SK-N-MC (cell line): ENCODE results near the gene ZNF234.
A peak's percentile ranks its signal among the peaks of the same experiment; 100 is the strongest.
"Not testable (repeated sequence)": the region's sequence is repeated elsewhere in the genome, so short reads cannot be mapped to it uniquely, and the experiment has no call there.

Experiments
- DNase-seq: peaks from one replicate; pipeline ENCODE4 v3.0.0-alpha.2; 2011; ENCODE audit warnings: low read depth, low spot score
- H3K27ac ChIP-seq: fragments of 200-600 bp; sonication (generic); 2 replicates; pipeline ENCODE4 v1.5.1; 2016; ENCODE audit warnings: mixed run types
- H3K36me3 ChIP-seq: fragments of 200-600 bp; sonication (generic); 2 replicates; pipeline ENCODE4 v1.6.1; 2017; ENCODE audit warnings: antibody characterized with exemption, low read length, mixed read lengths; ENCODE audit not compliant: insufficient read depth
- H3K4me3 ChIP-seq: fragments of 200-600 bp; sonication (generic); 2 replicates; pipeline ENCODE4 v1.5.1; 2016
- H3K9ac ChIP-seq: fragments of 200-600 bp; sonication (generic); 2 replicates; pipeline ENCODE4 v1.8.0; 2017; ENCODE audit warnings: mixed run types, mixed read lengths; ENCODE audit not compliant: insufficient read length
- H3K9me3 ChIP-seq: fragments of 200-600 bp; sonication (generic); 2 replicates; pipeline ENCODE4 v1.6.1; 2017; ENCODE audit warnings: low read depth, mild to moderate bottlenecking, antibody characterized with exemption, low read length, moderate library complexity, mixed read lengths
- EZH2 ChIP-seq: fragments of 200-600 bp; sonication (generic); IDR thresholded peaks from one replicate; pipeline ENCODE4 v1.6.1; 2017; ENCODE audit warnings: antibody characterized with exemption
- FOXP2 ChIP-seq: optimal IDR thresholded peaks from 2 replicates; pipeline ENCODE3; 2011; ENCODE audit warnings: mild to moderate bottlenecking, moderate library complexity; ENCODE audit not compliant: insufficient read depth; ENCODE audit errors: extremely low read length, control extremely low read depth
- POLR2AphosphoS5 ChIP-seq: IDR thresholded peaks from 2 replicates; pipeline ENCODE4 v1.6.1; 2012; ENCODE audit warnings: mild to moderate bottlenecking, low read depth, low read length, borderline replicate concordance

ZNF234 gene

GRCh38 chr19:44164673-44165512, 23.5 kb downstream of the ZNF234 start, which contains the start of gene ZNF226:
ZNF226 (plus strand) TSS chr19:44165100; CDS start chr19:44170081, 4,981 bp downstream.
- H3K4me3 ChIP-seq, result peak within 1 kb of the TSS; percentile 85
- peak; percentile 94 for DNase-seq
- peaks cover 7% of the 10 kb centered on the region for H3K9me3 ChIP-seq
- peaks cover 34% of the 10 kb centered on the region for H3K36me3 ChIP-seq
- peak; percentile 89 for TF ChIP-seq POLR2AphosphoS5
- no peak for TF ChIP-seq EZH2
- H3K9ac ChIP-seq, result peak within 1 kb of the TSS; percentile 82
- peak within 1 kb of the TSS; percentile 57; the same call in 1 of the 2 replicates for H3K27ac ChIP-seq

- not testable (repeated sequence) for H3K4me3 ChIP-seq
These were observed 29.3 kb downstream of the ZNF234 start for GRCh38 chr19:44170660-44171059.

GRCh38 chr19:44176590-44176989, 35.2 kb downstream of the ZNF234 start:
- H3K27ac ChIP-seq, result no peak overlapping the region
- peaks cover 33% of the 10 kb centered on the region for H3K9me3 ChIP-seq
- no peak overlapping the region for H3K4me3 ChIP-seq
- TF ChIP-seq EZH2 (no peak), FOXP2 (no peak), POLR2AphosphoS5 (no peak)
- H3K9ac ChIP-seq, result no peak overlapping the region
- H3K36me3 ChIP-seq, result peaks cover 56% of the 10 kb centered on the region
- no peak for DNase-seq

More at GRCh38 chr19:44170660-44171059, 29.3 kb downstream of the ZNF234 start:
- H3K27ac ChIP-seq, H3K9ac ChIP-seq, DNase-seq: not testable (repeated sequence)
- Histone ChIP-seq H3K36me3 (peaks cover 86% of the 10 kb centered on the region), H3K9me3 (peaks cover 16% of the 10 kb centered on the region)

GRCh38 chr19:44180968-44181367, 39.6 kb downstream of the ZNF234 start:
- no peak for TF ChIP-seq POLR2AphosphoS5
- TF ChIP-seq EZH2, result no peak
- TF ChIP-seq FOXP2, result no peak
- H3K9me3 ChIP-seq, result peaks cover 18% of the 10 kb centered on the region
- no peak overlapping the region for H3K4me3 ChIP-seq
- no peak for DNase-seq
- H3K27ac ChIP-seq, result no peak overlapping the region
- no peak overlapping the region for H3K9ac ChIP-seq
- peaks cover 12% of the 10 kb centered on the region for H3K36me3 ChIP-seq

GRCh38 chr19:44182145-44182544, 40.8 kb downstream of the ZNF234 start:
- peaks cover 10% of the 10 kb centered on the region; the same call in 1 of the 2 replicates for H3K9me3 ChIP-seq
- H3K36me3 ChIP-seq, result peaks cover under 1% of the 10 kb centered on the region; the same call in 1 of the 2 replicates
- H3K4me3 ChIP-seq, result no peak overlapping the region
- TF ChIP-seq FOXP2 (no peak), EZH2 (no peak), POLR2AphosphoS5 (no peak)
- H3K27ac ChIP-seq, result no peak overlapping the region
- DNase-seq, result no peak
- no peak overlapping the region for H3K9ac ChIP-seq

GRCh38 chr19:44190020-44190419, 48.7 kb downstream of the ZNF234 start:
- Histone ChIP-seq H3K4me3 (no peak overlapping the region), H3K9me3 (no peaks in the 10 kb centered on the region), H3K36me3 (no peaks in the 10 kb centered on the region), H3K9ac (no peak overlapping the region), H3K27ac (no peak overlapping the region)
- TF ChIP-seq FOXP2 (no peak), POLR2AphosphoS5 (no peak), EZH2 (no peak)
- DNase-seq, result no peak

- TF ChIP-seq POLR2AphosphoS5 (no peak), EZH2 (no peak), FOXP2 (no peak)
- no peak overlapping the region for H3K27ac ChIP-seq
- DNase-seq, result no peak
- no peak overlapping the region for H3K4me3 ChIP-seq
- no peak overlapping the region for H3K9ac ChIP-seq
- H3K36me3 ChIP-seq, result no peaks in the 10 kb centered on the region
- H3K9me3 ChIP-seq, result no peaks in the 10 kb centered on the region
These were observed 50.8 kb downstream of the ZNF234 start for GRCh38 chr19:44192127-44192526.

GRCh38 chr19:44196772-44197171, 55.4 kb downstream of the ZNF234 start:
- no peaks in the 10 kb centered on the region for H3K36me3 ChIP-seq
- TF ChIP-seq FOXP2, result no peak
- no peak for TF ChIP-seq POLR2AphosphoS5
- TF ChIP-seq EZH2, result no peak

More at GRCh38 chr19:44196772-44197171, 55.4 kb downstream of the ZNF234 start:
- Histone ChIP-seq H3K9ac (no peak overlapping the region), H3K9me3 (no peaks in the 10 kb centered on the region), H3K27ac (no peak overlapping the region), H3K4me3 (no peak overlapping the region)
- no peak for DNase-seq
